ENCODE data around the gene ANO8. TPM values are rescaled to one million over a fixed set of nuclear protein-coding genes. Genes with fewer than 3 reads are reported as not detected.

Gene ANO8
- polyA plus RNA-seq, 3 donors, result 0.11 to 14.1 TPM; not detected in 1

- no peak overlapping the region for H3K4me3 ChIP-seq (replicated peaks in 1 of 3; ENCODE audit: low read depth in 2 of 3, low read length in 3 of 3)
- no peak for DNase-seq
- no peak overlapping the region for H3K9ac ChIP-seq (ENCODE audit: insufficient read depth, low read length, poor library complexity, severe bottlenecking)
- no peak overlapping the region for H3K4me2 ChIP-seq (replicated peaks; ENCODE audit: extremely low read depth, low read length, poor library complexity, severe bottlenecking)
- no peak for TF ChIP-seq CTCF (IDR thresholded peaks at IDR 0.05)
- Mint-ChIP-seq H3K27me3 (ENCODE audit: low read depth in 3 of 3) (peaks cover 19 to 47% (median 25%) of the 10 kb centered on the region in 3 donors), H3K4me3 (no peak overlapping the region), H3K9me3 (peaks cover 0 to 9% (median 3%) of the 10 kb centered on the region in 7 donors), H3K4me1 (peaks cover 19% of the 10 kb centered on the region), H3K27ac (no peak overlapping the region), H3K36me3 (peaks cover 25 to 53% of the 10 kb centered on the region in 2 donors)
- no peaks in the 10 kb centered on the region for H3K79me2 ChIP-seq (ENCODE audit: insufficient read depth, low read length)
- intact Hi-C loops (cut with micrococcal nuclease), result no loop called here
- peaks cover 21 to 28% of the 10 kb centered on the region in 2 donors for H3K4me1 ChIP-seq (ENCODE audit: control insufficient read depth in 1 of 2, insufficient read depth in 2 of 2, low read length in 2 of 2)
- H4K20me1 ChIP-seq (ENCODE audit: insufficient read depth, low read length), result peaks cover 46% of the 10 kb centered on the region
- H3K27ac ChIP-seq (ENCODE audit: low read depth in 1 of 2, low read length in 2 of 2), result no peak overlapping the region
- H3K9me3 ChIP-seq (replicated peaks in 1 of 2; ENCODE audit: control insufficient read depth in 1 of 2, insufficient read depth in 1 of 2, low read length in 2 of 2), result peaks cover 0 to 12% of the 10 kb centered on the region in 2 donors
- H2AFZ ChIP-seq (ENCODE audit: insufficient read depth, low read depth, low read length, poor library complexity, severe bottlenecking), result no peak overlapping the region
- peaks cover 25 to 36% of the 10 kb centered on the region in 2 donors for H3K36me3 ChIP-seq (replicated peaks in 1 of 2; ENCODE audit: control insufficient read depth in 1 of 2, insufficient read depth in 2 of 2, low read length in 2 of 2)
- peaks cover 11 to 22% of the 10 kb centered on the region in 2 donors for H3K27me3 ChIP-seq (ENCODE audit: control insufficient read depth in 2 of 2, insufficient read depth in 2 of 2, low read length in 2 of 2)
- WGBS (ENCODE audit: insufficient coverage), result 98% methylated on average over 16 of the region's 20 CpGs
Observed at GRCh38 chr19:17325133-17325532, 9.5 kb downstream of the ANO8 start.

- intact Hi-C loops (cut with micrococcal nuclease), result no loop called here
- H3K27ac Mint-ChIP-seq, result no peak overlapping the region
- Histone ChIP-seq H3K27me3 (ENCODE audit: control insufficient read depth in 2 of 2, insufficient read depth in 2 of 2, low read length in 2 of 2) (peaks cover 5 to 16% of the 10 kb centered on the region in 2 donors), H3K79me2 (ENCODE audit: insufficient read depth, low read length) (no peaks in the 10 kb centered on the region), H3K4me3 (replicated peaks in 1 of 3; ENCODE audit: low read depth in 2 of 3, low read length in 3 of 3) (peak overlapping the region in 1 of 3 experiments; percentile 56), H4K20me1 (ENCODE audit: insufficient read depth, low read length) (peaks cover 40% of the 10 kb centered on the region), H2AFZ (ENCODE audit: insufficient read depth, low read depth, low read length, poor library complexity, severe bottlenecking) (no peak overlapping the region), H3K9ac (ENCODE audit: insufficient read depth, low read length, poor library complexity, severe bottlenecking) (no peak overlapping the region), H3K9me3 (replicated peaks in 1 of 2; ENCODE audit: control insufficient read depth in 1 of 2, insufficient read depth in 1 of 2, low read length in 2 of 2) (peaks cover 0 to 6% of the 10 kb centered on the region in 2 donors), H3K4me1 (ENCODE audit: control insufficient read depth in 1 of 2, insufficient read depth in 2 of 2, low read length in 2 of 2) (peaks cover 20 to 24% of the 10 kb centered on the region in 2 donors), H3K36me3 (replicated peaks in 1 of 2; ENCODE audit: control insufficient read depth in 1 of 2, insufficient read depth in 2 of 2, low read length in 2 of 2) (peaks cover 30 to 42% of the 10 kb centered on the region in 2 donors), H3K4me2 (replicated peaks; ENCODE audit: extremely low read depth, low read length, poor library complexity, severe bottlenecking) (peak overlapping the region; percentile 75), H3K27ac (ENCODE audit: low read depth in 1 of 2, low read length in 2 of 2) (no peak overlapping the region)
- peaks cover 13 to 41% (median 20%) of the 10 kb centered on the region in 3 donors for H3K27me3 Mint-ChIP-seq (ENCODE audit: low read depth in 3 of 3)
- peaks cover 26 to 54% of the 10 kb centered on the region in 2 donors for H3K36me3 Mint-ChIP-seq
- no peak for TF ChIP-seq CTCF (IDR thresholded peaks at IDR 0.05)
- H3K4me1 Mint-ChIP-seq, result peaks cover 15% of the 10 kb centered on the region
- DNase-seq, result peak in 1 of 3 donors; percentile 8
- no peak overlapping the region for H3K4me3 Mint-ChIP-seq
- WGBS (ENCODE audit: insufficient coverage), result 75% methylated on average over 22 of the region's 28 CpGs
- peaks cover 0 to 6% (median 2%) of the 10 kb centered on the region in 7 donors for H3K9me3 Mint-ChIP-seq
Observed at GRCh38 chr19:17324357-17325114, 10.1 kb downstream of the ANO8 start.

All from CD14-positive monocyte (primary cell).